K562 (cell line): ENCODE data around the gene HLA-DOA. TPM values are rescaled to one million over a fixed set of nuclear protein-coding genes. Genes with fewer than 3 reads are reported as not detected.

Experiments used
- ATAC-seq: fragments of 200-7000 bp; cut with Tn5 transposase; 3 replicates; pipeline ENCODE4 v1.9.1; 2020; ENCODE audit warnings: moderate library complexity
- BruUV-seq: library from RNA; stranded (reverse); fragments of 400-500 nt; replicated peaks from 2 replicates; lab custom pipeline; 2021; lab: Mats Ljungman, UMichigan
- CTCF ChIA-PET: fragments of 300-600 bp; formaldehyde crosslinking; extraction: SDS; loops from one replicate; lab custom pipeline; 2021; ENCODE audit warnings: low intra/inter-chr PET ratio; lab: Yijun Ruan, JAX
- POLR2A ChIA-PET: fragments of 300-600, 350-650 bp; sonication (Branson Sonifier 250); formaldehyde crosslinking; extraction: SDS; loops from one replicate; lab custom pipeline; 2021; ENCODE audit warnings: antibody characterized with exemption, inconsistent platforms; lab: Yijun Ruan, JAX
- DNase-seq, 4 experiments: peaks; one replicate each; pipeline versions ENCODE4 v3.0.0 to v3.0.0-alpha.2; 2011 to 2018; ENCODE audit warnings: low spot score in 3 of 4, mixed read lengths in 3 of 4; ENCODE audit errors: extremely low read depth in 1 of 4
- FAIRE-seq: peaks from 2 replicates; lab custom pipeline; 2011; peaks lifted over from hg19 to GRCh38; lab: Jason Lieb, UNC
- H2AFZ ChIP-seq: 2 replicates; pipeline ENCODE4 v1.6.0; 2011; ENCODE audit warnings: low read depth, low read length, control low read depth, inconsistent platforms
- H3K27ac ChIP-seq: fragments of 200-600 bp; 3 replicates; pipeline ENCODE4 v1.8.0; 2011; ENCODE audit warnings: low read depth, mild to moderate bottlenecking, control low read depth, inconsistent platforms, low read length, moderate library complexity, mixed read lengths; ENCODE audit errors: extremely low read depth
- H3K27me3 ChIP-seq, 2 experiments: fragments of 300-600 bp in 1 of 2; 2 replicates in 1 of 2; 3 replicates in 1 of 2; pipeline versions ENCODE4 v1.6.0 to v1.8.0; 2011; ENCODE audit warnings: inconsistent platforms in 2 of 2, low read length in 2 of 2, mild to moderate bottlenecking in 1 of 2, mixed read lengths in 1 of 2, moderate library complexity in 1 of 2; ENCODE audit not compliant: control insufficient read depth in 2 of 2, insufficient read depth in 2 of 2
- H3K36me3 ChIP-seq: fragments of 300-600 bp; 3 replicates; pipeline ENCODE4 v1.8.0; 2011; ENCODE audit warnings: mild to moderate bottlenecking, low read length, inconsistent platforms; ENCODE audit not compliant: control insufficient read depth, insufficient read depth
- H3K4me1 ChIP-seq, 2 experiments: fragments of 200-600 bp in 1 of 2; replicated peaks in 1 of 2; 2 replicates in 1 of 2; 3 replicates in 1 of 2; pipeline versions ENCODE4 v1.5.1 to v1.8.0; 2011; ENCODE audit warnings: inconsistent platforms in 2 of 2, low read length in 2 of 2, mild to moderate bottlenecking in 1 of 2, mixed read lengths in 1 of 2, moderate library complexity in 1 of 2; ENCODE audit not compliant: control insufficient read depth in 2 of 2, insufficient read depth in 2 of 2
- H3K4me2 ChIP-seq: 2 replicates; pipeline ENCODE4 v1.6.1; 2011; ENCODE audit warnings: low read length, control low read depth, inconsistent platforms, mixed read lengths; ENCODE audit not compliant: insufficient read depth
- H3K4me3 ChIP-seq: fragments of 200-600 bp; sonication (generic), shearing (Covaris generic); 2 replicates; pipeline ENCODE4 v1.5.1; 2016; ENCODE audit warnings: control low read depth, inconsistent platforms
- H3K79me2 ChIP-seq: fragments of 200-600 bp; 3 replicates; pipeline ENCODE4 v1.8.0; 2011; ENCODE audit warnings: low read length, inconsistent platforms; ENCODE audit not compliant: control insufficient read depth, insufficient read depth
- H3K9ac ChIP-seq, 2 experiments: 2 replicates each; pipeline versions ENCODE4 v1.6.0 to v1.6.1; 2011; ENCODE audit warnings: low read depth in 2 of 2, low read length in 2 of 2, control low read depth in 1 of 2, inconsistent platforms in 1 of 2, mild to moderate bottlenecking in 1 of 2, mixed read lengths in 1 of 2; ENCODE audit not compliant: insufficient read depth in 1 of 2
- H3K9me1 ChIP-seq: one replicate; pipeline ENCODE4 v1.6.0; 2011; ENCODE audit warnings: inconsistent platforms, mild to moderate bottlenecking, low read length, moderate library complexity; ENCODE audit not compliant: control insufficient read depth, insufficient read depth
- H3K9me3 ChIP-seq: replicated peaks from 2 replicates; pipeline ENCODE4 v1.5.1; 2011; ENCODE audit warnings: low read depth, low read length, inconsistent platforms; ENCODE audit not compliant: control insufficient read depth, insufficient read depth
- H4K20me1 ChIP-seq: replicated peaks from 2 replicates; pipeline ENCODE4 v1.6.1; 2011; ENCODE audit warnings: low read length, inconsistent platforms, mixed read lengths; ENCODE audit not compliant: control insufficient read depth, insufficient read depth
- ARHGAP35 ChIP-seq: fragments of 450-650 bp; IDR thresholded peaks from 2 replicates; pipeline ENCODE4 v1.6.1; 2018; ENCODE audit not compliant: partially characterized antibody
- CBX8 ChIP-seq: fragments of 200-600 bp; sonication (generic); IDR thresholded peaks from 2 replicates; pipeline ENCODE4 v1.6.1; 2012; ENCODE audit warnings: borderline replicate concordance, mixed run types, low read depth, mild to moderate bottlenecking, moderate library complexity, mixed read lengths, low read length, control low read depth, inconsistent platforms; ENCODE audit not compliant: poor library complexity, severe bottlenecking; ENCODE audit errors: extremely low read depth
- FOS ChIP-seq: IDR thresholded peaks from 3 replicates; pipeline ENCODE4 v1.6.1; 2011; ENCODE audit not compliant: insufficient read length; ENCODE audit errors: extremely low read depth
- NFE2 ChIP-seq: IDR thresholded peaks from 2 replicates; pipeline ENCODE4 v1.6.1; 2014; ENCODE audit warnings: antibody characterized with exemption, low read depth
- PPARD ChIP-seq: fragments of 250-450 bp; sonication (Bioruptor Pico); IDR thresholded peaks from 2 replicates; pipeline ENCODE4 v1.8.0; 2022; ENCODE audit warnings: inconsistent platforms, mild to moderate bottlenecking, moderate library complexity
- ZNF280B ChIP-seq: fragments of 250-450 bp; sonication (Bioruptor Pico); IDR thresholded peaks from 2 replicates; pipeline ENCODE4 v1.5.1; 2021; ENCODE audit warnings: mild to moderate bottlenecking
- ZNF318 ChIP-seq, 2 experiments: fragments of 450-650 bp; IDR thresholded peaks; 2 replicates each; pipeline ENCODE4 v1.6.1; 2016; ENCODE audit warnings: mild to moderate bottlenecking in 2 of 2, borderline replicate concordance in 1 of 2, low read depth in 1 of 2, moderate library complexity in 1 of 2
- WGBS: fragments of 100-300 bp; shearing (Covaris generic); methylation state at CpG from one replicate; pipeline ENCODE4 v1.1.6; 2016; ENCODE audit warnings: low coverage, mixed read lengths; ENCODE audit not compliant: insufficient coverage; ENCODE audit errors: missing lambda C conversion rate; 5-methylcytosine and 5-hydroxymethylcytosine counted together
- in situ Hi-C: fragments of 300-500 bp; cut with MboI; formaldehyde crosslinking; loops from 4 replicates; pipeline ENCODE4 v1.15.0; 2018; ENCODE audit warnings: inconsistent platforms, mixed read lengths
- intact Hi-C: fragments of 100-400 bp; cut with micrococcal nuclease; formaldehyde crosslinking; loops from 2 replicates; pipeline ENCODE4 v1.14.2; 2022
- polyA plus RNA-seq, 8 experiments: library from polyadenylated mRNA; depleted of rRNA in 4 of 8; stranded (reverse) in 5 of 8; unstranded in 3 of 8; fragments of >200 nt; fragmentation: Nextera tagmentation in 2 of 8; fragmentation: Illumina TruSeq in 1 of 8; extraction: Ambion mirVana in 2 of 8; extraction: Trizol in 1 of 8; gene quantifications; 2 replicates each; pipeline versions ENCODE4 v1.2.1 to v1.2.3, GENCODE V29; 2011 to 2014; ENCODE audit warnings: inconsistent platforms in 1 of 8, missing spikeins in 1 of 8
- total RNA-seq, 7 experiments: library from RNA; depleted of rRNA in 6 of 7; stranded (reverse); fragments of >200 nt in 6 of 7; fragmentation: Illumina TruSeq in 2 of 7; extraction: Trizol in 2 of 7; gene quantifications; 2 replicates each; pipeline versions ENCODE4 v1.2.1 to v1.2.3, GENCODE V29; 2011 to 2021; ENCODE audit warnings: low replicate concordance in 1 of 7
- TF ChIP-seq, protein P1 (sequence below): fragments of 250-450 bp; sonication (Bioruptor Pico); IDR thresholded peaks from 2 replicates; pipeline ENCODE4 v1.4.0; 2020

Gene HLA-DOA
- total and polyA plus RNA-seq, 9 of the 15 experiments (the other 6 are each of a cell fraction or from before 2014, with no cell fraction given): 0.07 TPM; not detected in 8

- TF ChIP-seq ZNF280B (CRISPR knock-in tag) (no peak), NFE2 (no peak)
- TF ChIP-seq, protein P1, sequence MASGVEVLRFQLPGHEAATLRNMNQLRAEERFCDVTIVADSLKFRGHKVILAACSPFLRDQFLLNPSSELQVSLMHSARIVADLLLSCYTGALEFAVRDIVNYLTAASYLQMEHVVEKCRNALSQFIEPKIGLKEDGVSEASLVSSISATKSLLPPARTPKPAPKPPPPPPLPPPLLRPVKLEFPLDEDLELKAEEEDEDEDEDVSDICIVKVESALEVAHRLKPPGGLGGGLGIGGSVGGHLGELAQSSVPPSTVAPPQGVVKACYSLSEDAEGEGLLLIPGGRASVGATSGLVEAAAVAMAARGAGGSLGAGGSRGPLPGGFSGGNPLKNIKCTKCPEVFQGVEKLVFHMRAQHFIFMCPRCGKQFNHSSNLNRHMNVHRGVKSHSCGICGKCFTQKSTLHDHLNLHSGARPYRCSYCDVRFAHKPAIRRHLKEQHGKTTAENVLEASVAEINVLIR (CRISPR knock-in tag): no peak
- TF ChIP-seq, all 486 proteins: peak for 0
These were observed 13.9 kb downstream of the HLA-DOA start (continued) for GRCh38 chr6:32995448-32995847.

GRCh38 chr6:32993363-32993973, 15.9 kb downstream of the HLA-DOA start:
- intact Hi-C loops (no loop called here), in situ Hi-C loops (no loop called here)
- Histone ChIP-seq H4K20me1 (no peaks in the 10 kb centered on the region), H2AFZ (no peak overlapping the region), H3K4me1 (no peaks in the 10 kb centered on the region), H3K27me3 (peaks cover 3 to 8% of the 10 kb centered on the region in 2 experiments; a peak in 4 of 5 replicates), H3K9ac (no peak overlapping the region), H3K4me3 (no peak overlapping the region), H3K9me3 (no peaks in the 10 kb centered on the region), H3K9me1 (no peaks in the 10 kb centered on the region), H3K79me2 (no peaks in the 10 kb centered on the region), H3K4me2 (no peak overlapping the region), H3K27ac (no peak overlapping the region), H3K36me3 (no peaks in the 10 kb centered on the region)
- 13% methylated on average over 9 of the region's 9 CpGs for WGBS
- POLR2A ChIA-PET: interaction anchor here (0.9 to 1.0 kb wide), 3 partner anchors 11 to 53 kb away, joined by 3 to 4 read pairs (median 3); partner anchors contain the start of gene HLA-DMB
- no peak for FAIRE-seq
- no peak for DNase-seq
- CTCF ChIA-PET: interaction anchor here (1.3 kb wide), 1 partner anchor 9 kb away, joined by 3 read pairs; no protein-coding TSS in a partner anchor
- BruUV-seq: no TSS peak
- ATAC-seq: no peak
- no peak for TF ChIP-seq PPARD (CRISPR knock-in tag)
- no peak for TF ChIP-seq FOS
- no peak for TF ChIP-seq ZNF318 (IDR thresholded peaks at IDR 0.05; ENCODE audit: borderline replicate concordance in 1 of 2, low read depth in 1 of 2)
- no peak for TF ChIP-seq ARHGAP35
- TF ChIP-seq CBX8: peak; percentile 70
